Neural cell (in vitro differentiated cells): ENCODE results near the gene HPRT1. TPM values are rescaled to one million over a fixed set of nuclear protein-coding genes. Genes with fewer than 3 reads are reported as not detected.

Experiments used
- H2AFZ ChIP-seq: fragments of 200-600, 300-800 bp; sonication (generic), shearing (Covaris generic); 2 replicates; pipeline ENCODE4 v1.6.0; 2014; ENCODE audit warnings: low read depth, mild to moderate bottlenecking, antibody characterized with exemption, low read length, moderate library complexity
- H3F3A ChIP-seq: fragments of 200-600 bp; shearing (Covaris generic); 2 replicates; pipeline ENCODE4 v1.6.1; 2016; ENCODE audit warnings: mild to moderate bottlenecking, moderate library complexity, mixed read lengths, antibody characterized with exemption, low read length; ENCODE audit not compliant: insufficient read depth, poor library complexity, severe bottlenecking
- H3K27ac ChIP-seq: fragments of 200-600, 300-800 bp; sonication (generic), shearing (Covaris generic); 2 replicates; pipeline ENCODE4 v1.5.1; 2014; ENCODE audit warnings: mild to moderate bottlenecking, low read length, moderate library complexity
- H3K27me3 ChIP-seq: fragments of 300-800, 200-600 bp; sonication (generic), shearing (Covaris generic); 2 replicates; pipeline ENCODE4 v1.6.0; 2014; ENCODE audit warnings: mild to moderate bottlenecking, low read depth, low read length, moderate library complexity; ENCODE audit not compliant: insufficient read depth
- H3K36me3 ChIP-seq: fragments of 300-800, 200-600 bp; sonication (generic), shearing (Covaris generic); 2 replicates; pipeline ENCODE4 v1.5.1; 2014; ENCODE audit warnings: mild to moderate bottlenecking, antibody characterized with exemption, low read length, moderate library complexity; ENCODE audit not compliant: insufficient read depth
- H3K4me2 ChIP-seq: fragments of 300-800, 200-600 bp; sonication (generic), shearing (Covaris generic); 2 replicates; pipeline ENCODE4 v1.6.0; 2014; ENCODE audit warnings: mild to moderate bottlenecking, low read length
- H3K4me3 ChIP-seq: fragments of 300-800, 200-600 bp; sonication (generic), shearing (Covaris generic); 2 replicates; pipeline ENCODE4 v1.5.1; 2014; ENCODE audit warnings: mild to moderate bottlenecking, low read length, moderate library complexity
- H3K79me2 ChIP-seq: fragments of 200-600 bp; shearing (Covaris generic); replicated peaks from 2 replicates; pipeline ENCODE4 v1.6.0; 2014; ENCODE audit warnings: mild to moderate bottlenecking, low read length, moderate library complexity; ENCODE audit not compliant: insufficient read depth
- H3K9ac ChIP-seq: fragments of 300-800, 200-600 bp; sonication (generic), shearing (Covaris generic); 2 replicates; pipeline ENCODE4 v1.6.1; 2016; ENCODE audit warnings: mild to moderate bottlenecking, low read length, mixed read lengths
- H3K9me2 ChIP-seq: fragments of 200-600 bp; shearing (Covaris generic); 2 replicates; pipeline ENCODE4 v1.6.1; 2016; ENCODE audit warnings: mild to moderate bottlenecking, low read length, mixed read lengths; ENCODE audit not compliant: insufficient read depth
- H3K9me3 ChIP-seq: fragments of 200-600, 300-800 bp; sonication (generic), shearing (Covaris generic); 2 replicates; pipeline ENCODE4 v1.6.1; 2016; ENCODE audit warnings: mild to moderate bottlenecking, mixed run types, low read length, moderate library complexity, mixed read lengths
- H4K20me1 ChIP-seq: fragments of 200-600 bp; shearing (Covaris generic); 2 replicates; pipeline ENCODE4 v1.6.1; 2016; ENCODE audit warnings: mild to moderate bottlenecking, mixed run types; ENCODE audit not compliant: insufficient read depth
- CTCF ChIP-seq: fragments of 450-650 bp; IDR thresholded peaks from 2 replicates; pipeline ENCODE4 v1.5.1; 2014; ENCODE audit warnings: antibody characterized with exemption, mild to moderate bottlenecking, moderate library complexity; ENCODE audit not compliant: poor library complexity, severe bottlenecking
- EP300 ChIP-seq: fragments of 450-650 bp; conservative IDR thresholded peaks from 2 replicates; pipeline ENCODE4 v1.6.1; 2014; ENCODE audit warnings: antibody characterized with exemption, mild to moderate bottlenecking, moderate library complexity; ENCODE audit not compliant: poor library complexity, severe bottlenecking
- EZH2 ChIP-seq: fragments of 200-600, 300-800 bp; shearing (Covaris generic), sonication (generic); IDR thresholded peaks from 2 replicates; pipeline ENCODE4 v1.6.1; 2014; ENCODE audit warnings: antibody characterized with exemption, low read length, borderline replicate concordance, mild to moderate bottlenecking; ENCODE audit not compliant: insufficient read depth, poor library complexity, severe bottlenecking
- MXI1 ChIP-seq: fragments of 450-650 bp; conservative IDR thresholded peaks from 2 replicates; pipeline ENCODE4 v1.6.1; 2014; ENCODE audit warnings: antibody characterized with exemption, mild to moderate bottlenecking; ENCODE audit not compliant: poor library complexity, severe bottlenecking
- POLR2AphosphoS5 ChIP-seq: IDR thresholded peaks from 2 replicates; pipeline ENCODE4 v1.6.1; 2012
- RAD21 ChIP-seq: fragments of 450-650 bp; conservative IDR thresholded peaks from 2 replicates; pipeline ENCODE4 v1.6.1; 2014; ENCODE audit warnings: antibody characterized with exemption, mild to moderate bottlenecking, moderate library complexity
- SMC3 ChIP-seq: fragments of 450-650 bp; conservative IDR thresholded peaks from 2 replicates; pipeline ENCODE4 v1.6.1; 2014; ENCODE audit warnings: antibody characterized with exemption, mild to moderate bottlenecking, moderate library complexity; ENCODE audit not compliant: poor library complexity
- TAF1 ChIP-seq: IDR thresholded peaks from 2 replicates; pipeline ENCODE4 v1.6.1; 2012; ENCODE audit warnings: low read depth
- polyA plus RNA-seq: library from polyadenylated mRNA; depleted of rRNA; stranded (reverse); fragments of >200 nt; gene quantifications from 2 replicates; pipeline ENCODE4 v1.2.3, GENCODE V29; 2014
- TF ChIP-seq, protein P1 (sequence below): IDR thresholded peaks from 2 replicates; pipeline ENCODE4 v1.6.1; 2012; ENCODE audit warnings: borderline replicate concordance

HPRT1 gene
- polyA plus RNA-seq, 1 donor from 2014 or later, result 10.1 TPM

GRCh38 chrX:134472041-134472440, 12.1 kb downstream of the HPRT1 start:
- Histone ChIP-seq H3K79me2 (no peaks in the 10 kb centered on the region), H3K27me3 (no peaks in the 10 kb centered on the region), H3K4me2 (no peak overlapping the region), H2AFZ (no peak overlapping the region), H3K9ac (no peak overlapping the region), H3K9me3 (no peaks in the 10 kb centered on the region), H3K27ac (no peak overlapping the region), H3F3A (no peaks in the 10 kb centered on the region), H3K9me2 (no peaks in the 10 kb centered on the region), H3K36me3 (no peaks in the 10 kb centered on the region), H4K20me1 (no peaks in the 10 kb centered on the region), H3K4me3 (no peak overlapping the region)
- TF ChIP-seq CTCF, result no peak
- no peak for TF ChIP-seq EP300
- TF ChIP-seq MXI1, result no peak
- TF ChIP-seq TAF1, result no peak
- no peak for TF ChIP-seq EZH2
- TF ChIP-seq RAD21, result no peak
- TF ChIP-seq, protein P1, sequence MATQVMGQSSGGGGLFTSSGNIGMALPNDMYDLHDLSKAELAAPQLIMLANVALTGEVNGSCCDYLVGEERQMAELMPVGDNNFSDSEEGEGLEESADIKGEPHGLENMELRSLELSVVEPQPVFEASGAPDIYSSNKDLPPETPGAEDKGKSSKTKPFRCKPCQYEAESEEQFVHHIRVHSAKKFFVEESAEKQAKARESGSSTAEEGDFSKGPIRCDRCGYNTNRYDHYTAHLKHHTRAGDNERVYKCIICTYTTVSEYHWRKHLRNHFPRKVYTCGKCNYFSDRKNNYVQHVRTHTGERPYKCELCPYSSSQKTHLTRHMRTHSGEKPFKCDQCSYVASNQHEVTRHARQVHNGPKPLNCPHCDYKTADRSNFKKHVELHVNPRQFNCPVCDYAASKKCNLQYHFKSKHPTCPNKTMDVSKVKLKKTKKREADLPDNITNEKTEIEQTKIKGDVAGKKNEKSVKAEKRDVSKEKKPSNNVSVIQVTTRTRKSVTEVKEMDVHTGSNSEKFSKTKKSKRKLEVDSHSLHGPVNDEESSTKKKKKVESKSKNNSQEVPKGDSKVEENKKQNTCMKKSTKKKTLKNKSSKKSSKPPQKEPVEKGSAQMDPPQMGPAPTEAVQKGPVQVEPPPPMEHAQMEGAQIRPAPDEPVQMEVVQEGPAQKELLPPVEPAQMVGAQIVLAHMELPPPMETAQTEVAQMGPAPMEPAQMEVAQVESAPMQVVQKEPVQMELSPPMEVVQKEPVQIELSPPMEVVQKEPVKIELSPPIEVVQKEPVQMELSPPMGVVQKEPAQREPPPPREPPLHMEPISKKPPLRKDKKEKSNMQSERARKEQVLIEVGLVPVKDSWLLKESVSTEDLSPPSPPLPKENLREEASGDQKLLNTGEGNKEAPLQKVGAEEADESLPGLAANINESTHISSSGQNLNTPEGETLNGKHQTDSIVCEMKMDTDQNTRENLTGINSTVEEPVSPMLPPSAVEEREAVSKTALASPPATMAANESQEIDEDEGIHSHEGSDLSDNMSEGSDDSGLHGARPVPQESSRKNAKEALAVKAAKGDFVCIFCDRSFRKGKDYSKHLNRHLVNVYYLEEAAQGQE, result no peak
- TF ChIP-seq POLR2AphosphoS5, result no peak
- TF ChIP-seq SMC3, result no peak

DNA sequence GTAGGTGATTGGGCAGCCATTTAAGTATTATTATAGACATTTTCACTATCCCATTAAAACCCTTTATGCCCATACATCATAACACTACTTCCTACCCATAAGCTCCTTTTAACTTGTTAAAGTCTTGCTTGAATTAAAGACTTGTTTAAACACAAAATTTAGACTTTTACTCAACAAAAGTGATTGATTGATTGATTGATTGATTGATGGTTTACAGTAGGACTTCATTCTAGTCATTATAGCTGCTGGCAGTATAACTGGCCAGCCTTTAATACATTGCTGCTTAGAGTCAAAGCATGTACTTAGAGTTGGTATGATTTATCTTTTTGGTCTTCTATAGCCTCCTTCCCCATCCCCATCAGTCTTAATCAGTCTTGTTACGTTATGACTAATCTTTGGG, 16.3 kb downstream of the HPRT1 start:
- TF ChIP-seq TAF1 (no peak), CTCF (no peak)
- Histone ChIP-seq H3K27me3 (no peaks in the 10 kb centered on the region), H3K9me3 (no peaks in the 10 kb centered on the region), H3K4me2 (no peak overlapping the region), H3K79me2 (no peaks in the 10 kb centered on the region), H2AFZ (no peak overlapping the region), H3K27ac (no peak overlapping the region), H4K20me1 (no peaks in the 10 kb centered on the region), H3F3A (no peaks in the 10 kb centered on the region), H3K4me3 (no peak overlapping the region), H3K9me2 (no peaks in the 10 kb centered on the region), H3K9ac (no peak overlapping the region), H3K36me3 (no peaks in the 10 kb centered on the region)
